Hematopoietic multipotent progenitor cell (in vitro differentiated cells): Measurements from ENCODE around the gene VPS35L. TPM values are rescaled to one million over a fixed set of nuclear protein-coding genes. Genes with fewer than 3 reads are reported as not detected.
A peak's percentile ranks its signal among the peaks of the same experiment; 100 is the strongest.

Source experiments
- DNase-seq, 3 donors: peaks; one replicate each; pipeline ENCODE4 v3.0.0-alpha.2; 2011 to 2015; ENCODE audit warnings: low read depth in 2 of 3, low spot score in 2 of 3
- total RNA-seq: library from RNA; depleted of rRNA; stranded (reverse); fragments of >200 nt; gene quantifications from one replicate; pipeline ENCODE4 v1.2.3, GENCODE V29; 2012

The VPS35L gene
- total RNA-seq, 1 donor, result 27.5 TPM

DNA sequence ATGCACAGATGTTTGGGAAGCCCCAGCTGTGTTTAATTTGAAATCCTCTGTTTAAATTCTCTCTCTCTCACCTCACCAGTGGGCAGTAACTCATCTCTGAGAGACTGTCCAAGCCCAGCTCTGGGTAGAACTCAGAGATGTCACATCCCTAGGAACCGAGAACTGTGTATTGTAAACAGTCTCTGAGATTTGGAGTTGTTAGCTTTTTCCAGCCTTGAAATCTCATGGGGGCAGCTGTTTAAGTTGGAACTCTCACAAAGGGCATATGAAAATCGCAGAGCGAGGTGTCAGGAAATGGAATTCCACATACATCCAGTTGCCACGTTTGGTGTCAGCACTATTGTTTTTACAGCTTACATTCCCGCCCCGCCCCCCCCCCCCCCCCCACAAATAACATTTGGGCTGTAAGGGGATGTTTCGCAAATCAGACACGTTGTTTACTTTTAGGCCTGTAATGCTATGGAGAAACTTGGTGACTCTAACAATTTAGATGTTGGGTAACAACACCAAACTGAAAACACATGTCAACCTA, 34.3 kb downstream of the VPS35L start:
- no peak for DNase-seq

GRCh38 chr16:19595043-19595767, 39.7 kb downstream of the VPS35L start:
- no peak for DNase-seq

- DNase-seq, result no peak
These were observed 43.5 kb downstream of the VPS35L start for GRCh38 chr16:19598805-19599510.

DNA sequence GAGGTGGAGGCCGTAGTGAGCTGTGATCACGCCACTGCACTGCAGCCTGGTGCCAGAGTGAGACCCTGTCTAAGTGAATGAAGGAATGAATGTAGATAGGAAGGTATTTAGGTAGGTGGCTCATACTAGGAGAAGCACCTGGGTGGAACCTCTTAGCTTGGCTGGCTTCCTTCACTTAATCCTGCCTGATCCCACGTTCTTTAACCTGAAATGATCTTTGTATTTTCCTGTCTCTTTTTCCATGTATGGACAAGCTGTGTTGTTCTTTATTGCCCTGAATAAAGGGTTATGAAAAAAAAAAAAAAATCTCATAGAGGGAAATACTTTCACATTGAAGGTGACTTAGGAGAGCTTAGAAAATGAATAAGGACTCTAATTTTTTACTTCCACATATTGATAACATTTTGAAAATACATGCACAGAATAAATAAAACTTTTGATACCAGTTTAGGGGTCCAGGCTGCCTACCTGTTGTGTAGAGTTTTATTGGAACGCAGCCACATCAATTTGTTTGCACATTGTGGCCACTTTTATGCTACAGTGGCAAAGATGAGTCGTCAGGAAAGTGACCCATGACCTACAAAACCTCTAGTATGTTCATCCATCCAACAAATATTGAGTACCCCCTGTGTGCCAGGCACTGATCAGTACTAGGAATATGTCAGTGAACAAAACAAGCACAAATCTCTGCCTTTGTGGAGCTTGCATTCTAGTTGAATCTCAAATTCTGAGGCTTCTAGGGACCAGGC, 44.6 kb downstream of the VPS35L start:
- no peak for DNase-seq

DNA sequence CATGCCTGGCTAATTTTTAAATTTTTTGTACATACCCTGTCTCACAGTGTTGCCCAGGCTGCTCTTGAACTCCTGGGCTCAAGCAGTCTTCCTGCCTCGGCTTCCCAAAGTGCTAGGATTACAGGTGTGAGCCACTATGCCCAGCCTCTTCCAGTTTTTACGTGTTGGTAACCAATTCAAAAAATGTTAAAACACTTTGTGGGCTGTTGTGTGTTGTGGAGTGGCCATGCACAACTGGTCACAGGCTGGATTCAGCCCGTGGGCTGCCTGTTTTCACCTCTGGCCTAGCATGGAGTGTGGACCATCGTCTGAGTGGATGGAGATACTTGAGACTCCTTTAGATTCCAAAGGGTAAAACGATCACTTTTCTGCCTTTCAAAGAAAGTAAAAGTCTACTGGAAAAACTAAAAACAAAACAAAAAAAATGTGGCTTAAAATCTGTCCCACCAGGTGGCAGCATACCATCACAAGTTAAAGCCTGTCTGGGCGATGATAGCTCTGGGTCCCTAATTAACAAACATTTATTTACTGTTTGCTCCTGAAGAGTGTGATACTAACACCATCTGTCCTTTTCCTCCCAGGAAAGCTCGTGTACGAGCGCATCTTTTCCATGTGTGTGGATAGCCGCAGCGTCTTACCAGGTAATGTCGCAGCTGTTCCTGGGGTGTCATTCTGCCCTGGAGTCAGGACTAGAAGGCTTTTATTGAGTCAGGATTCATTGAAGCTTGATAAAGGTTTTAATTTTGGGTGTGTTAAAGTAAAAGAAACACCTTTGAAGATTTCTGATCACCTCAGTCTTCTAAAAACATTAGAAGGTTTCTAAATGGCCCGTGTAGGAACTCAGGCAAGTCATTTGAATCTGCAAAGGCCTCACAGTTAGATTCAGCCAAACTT, 45.8 kb downstream of the VPS35L start:
- peak; percentile 23 to 54 (median 37) for DNase-seq

GRCh38 chr16:19604911-19605310, 49.4 kb downstream of the VPS35L start:
- DNase-seq, result no peak

- DNase-seq, result no peak
These were observed 50.2 kb downstream of the VPS35L start for GRCh38 chr16:19605701-19606100.

DNA sequence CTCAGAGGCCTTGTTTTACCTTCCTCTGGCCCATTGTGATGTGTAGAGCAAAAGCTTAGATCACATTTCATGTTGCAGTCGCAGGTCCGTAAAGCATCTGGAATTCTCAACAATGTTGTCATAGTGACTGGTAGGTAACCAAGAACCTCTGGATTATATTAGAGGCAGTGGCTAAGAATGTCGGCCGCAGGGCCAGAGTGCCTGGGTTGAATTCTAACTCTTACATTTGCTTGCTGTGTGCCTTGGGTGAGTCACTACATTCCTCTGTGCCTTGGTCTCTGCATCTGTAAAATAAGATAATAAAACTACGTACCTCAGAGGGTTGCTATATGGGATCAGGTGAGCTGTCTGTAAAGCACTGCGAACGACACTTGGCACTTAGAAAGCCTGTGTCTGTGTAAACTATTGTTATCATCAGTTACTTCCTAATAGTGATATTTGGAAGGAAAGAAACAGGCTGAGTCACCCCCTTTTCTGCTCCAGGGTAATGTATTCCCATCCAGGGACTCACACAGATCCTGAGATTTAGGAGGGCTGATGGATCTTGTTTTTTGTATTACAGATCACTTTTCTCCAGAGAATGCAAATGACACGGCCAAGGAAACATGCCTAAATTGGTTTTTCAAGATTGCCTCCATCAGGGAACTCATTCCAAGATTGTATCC, 52.2 kb downstream of the VPS35L start:
- DNase-seq, result no peak

GRCh38 chr16:19609359-19609758, 53.9 kb downstream of the VPS35L start:
- no peak for DNase-seq

DNA sequence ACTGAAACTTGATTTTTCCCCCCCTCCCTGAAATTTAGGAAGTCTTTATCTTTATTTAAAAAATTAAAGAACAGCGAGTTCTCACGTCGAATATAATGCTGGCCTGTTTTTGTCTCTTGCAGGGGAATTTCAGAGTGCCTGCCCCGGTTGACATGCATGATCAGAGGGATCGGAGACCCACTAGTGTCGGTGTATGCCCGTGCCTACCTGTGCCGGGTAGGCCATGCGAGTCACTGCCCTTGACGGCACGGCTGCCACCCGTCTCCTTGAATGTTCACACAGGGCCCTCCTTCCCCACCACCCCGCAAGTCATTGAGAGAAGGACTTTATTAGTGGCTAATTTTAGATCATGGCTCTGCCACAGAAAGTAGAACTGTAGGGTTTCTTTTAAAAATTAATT, 54.7 kb downstream of the VPS35L start:
- no peak for DNase-seq

GRCh38 chr16:19613834-19614233, 58.3 kb downstream of the VPS35L start:
- no peak for DNase-seq

DNA sequence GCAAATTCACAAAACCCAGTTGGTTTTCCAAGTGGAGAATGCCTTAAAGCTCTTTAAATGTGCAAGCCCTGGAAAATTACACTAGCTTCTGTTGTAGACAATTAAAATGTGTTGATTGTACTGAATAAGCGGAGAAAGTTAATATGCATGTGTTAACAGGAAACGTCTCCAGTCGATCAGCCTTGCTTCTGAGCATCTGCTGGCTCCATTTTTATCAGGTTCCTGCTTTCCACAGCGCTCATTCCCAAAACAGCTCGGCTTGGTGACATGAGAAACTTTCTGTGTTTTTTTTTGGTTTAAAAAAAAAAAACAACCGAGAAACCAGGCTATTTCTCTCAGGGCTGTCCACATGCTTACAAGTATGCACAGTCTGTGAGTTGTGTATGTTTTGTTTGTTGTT, 60.7 kb downstream of the VPS35L start:
- no peak for DNase-seq

GRCh38 chr16:19618876-19619275, 63.4 kb downstream of the VPS35L start:
- DNase-seq, result no peak

- DNase-seq, result no peak
These were observed 65.9 kb downstream of the VPS35L start for GRCh38 chr16:19621445-19621844.

DNA sequence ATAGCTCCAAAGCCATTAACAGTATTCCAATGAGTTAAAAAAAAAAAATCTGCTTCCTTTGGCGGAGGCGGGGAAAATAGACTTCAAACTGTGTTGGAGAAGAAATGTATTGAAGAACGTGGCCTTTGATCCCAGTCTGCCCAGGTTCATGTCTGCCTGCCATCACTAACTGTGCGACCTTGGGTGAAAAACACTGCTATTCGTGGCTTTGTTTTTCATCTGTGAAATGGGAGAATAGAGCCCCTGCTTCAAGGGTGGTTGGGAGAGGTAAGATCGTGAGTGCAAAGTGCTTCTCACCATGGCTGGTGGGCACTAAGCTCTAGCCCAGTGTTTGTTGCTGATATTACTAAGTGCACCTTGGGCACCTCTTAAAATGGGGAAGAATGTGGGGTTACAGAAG, 69.5 kb downstream of the VPS35L start:
- DNase-seq, result no peak

- DNase-seq, result no peak
These were observed 81.1 kb downstream of the VPS35L start for GRCh38 chr16:19636436-19637267.

GRCh38 chr16:19639986-19640421, 84.5 kb downstream of the VPS35L start:
- DNase-seq, result peak; percentile 4 to 71 (median 51)

GRCh38 chr16:19642501-19642900, 87.0 kb downstream of the VPS35L start:
- no peak for DNase-seq

DNA sequence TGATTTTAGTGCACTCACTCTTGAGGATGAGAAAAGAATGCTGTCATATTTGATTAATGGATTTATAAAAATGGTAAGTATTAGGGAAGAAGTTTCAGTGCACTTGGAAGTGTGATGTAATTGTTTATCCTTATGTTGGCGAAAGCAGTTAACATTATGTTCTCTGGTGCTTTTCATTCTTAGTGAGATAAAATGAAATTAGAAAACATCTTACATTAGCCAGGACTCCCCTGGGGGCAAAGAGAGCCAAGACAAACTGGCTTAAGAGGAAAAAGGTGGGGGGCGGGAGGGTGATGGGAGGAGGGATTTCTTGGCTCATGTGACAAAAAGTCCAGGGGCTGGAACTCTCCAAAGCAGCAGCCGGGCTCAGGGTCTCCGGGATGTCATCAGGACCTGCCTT, 89.4 kb downstream of the VPS35L start:
- DNase-seq, result no peak
